Activated naive CD4-positive, alpha-beta T cell treated with anti-CD3 and anti-CD28 coated beads, Interleukin-2, amount 50 U/mL, for 72 hours (primary cell): ENCODE results near the gene DNAJB2. TPM values are rescaled to one million over a fixed set of nuclear protein-coding genes. Genes with fewer than 3 reads are reported as not detected.
"Not testable (repeated sequence)": the region's sequence is repeated elsewhere in the genome, so short reads cannot be mapped to it uniquely, and the experiment has no call there.

Source experiments
- ATAC-seq, 2 donors: fragments of 150-1000 bp; cut with Tn5 transposase; 2 replicates each; pipeline ENCODE4 v1.10.0; 2021; ENCODE audit warnings: mild to moderate bottlenecking in 2 of 2, moderate library complexity in 2 of 2
- DNase-seq, 2 donors: peaks; one replicate each; pipeline ENCODE4 v3.0.0; 2021 to 2022; ENCODE audit warnings: low spot score in 2 of 2
- H3K27ac Mint-ChIP-seq, 2 donors: one replicate each; pipeline ENCODE4 v1.8.0; 2022; ENCODE audit warnings: mild to moderate bottlenecking in 2 of 2, mixed read lengths in 2 of 2
- H3K36me3 Mint-ChIP-seq, 2 donors: one replicate each; pipeline ENCODE4 v1.8.0; 2022; ENCODE audit warnings: mixed read lengths in 2 of 2
- H3K9me3 Mint-ChIP-seq, 2 donors: one replicate each; pipeline ENCODE4 v1.8.0; 2022; ENCODE audit warnings: mixed read lengths in 2 of 2
- total RNA-seq, 2 donors: library from RNA; stranded (reverse); gene quantifications; one replicate each; pipeline ENCODE4 v1.2.3, GENCODE V29; 2022

The DNAJB2 gene
- total RNA-seq, 2 donors from 2014 or later, result 59.7 to 67.2 TPM

- Mint-ChIP-seq H3K9me3 (no peaks in the 10 kb centered on the region), H3K36me3 (peaks cover 39 to 43% of the 10 kb centered on the region in 2 donors), H3K27ac (peak overlapping the region; percentile 91 to 97)
- ATAC-seq, result peak in 1 of 2 donors; percentile 0
- DNase-seq, result no peak
Measured at GRCh38 chr2:219252570-219252899, 26.6 kb upstream of the DNAJB2 start.

- DNase-seq (peak; percentile 47 to 79), ATAC-seq (peak; percentile 30 to 40)
- Mint-ChIP-seq H3K9me3 (no peaks in the 10 kb centered on the region), H3K36me3 (peaks cover 39 to 43% of the 10 kb centered on the region in 2 donors), H3K27ac (peak within 1 kb of the TSS; percentile 91 to 97)
Measured at GRCh38 chr2:219252900-219253752, 26.0 kb upstream of the DNAJB2 start, which contains the start of gene TUBA4B. TUBA4B (plus strand) TSS chr2:219253243; CDS start chr2:219253408, 165 bp downstream.

- H3K27ac Mint-ChIP-seq, result peak within 1 kb of the TSS; percentile 91 to 97
- ATAC-seq (peak; percentile 69 to 78), DNase-seq (peak; percentile 89 to 92)
- H3K36me3 Mint-ChIP-seq, result peaks cover 39 to 43% of the 10 kb centered on the region in 2 donors
- no peaks in the 10 kb centered on the region for H3K9me3 Mint-ChIP-seq
Measured at GRCh38 chr2:219253753-219254589, 25.2 kb upstream of the DNAJB2 start, which contains the start of gene TUBA4A. TUBA4A (minus strand) TSS chr2:219253918; CDS start chr2:219253858, 60 bp downstream.

- DNase-seq (peak; percentile 31 to 69), ATAC-seq (peak; percentile 54 to 60)
- Mint-ChIP-seq H3K36me3 (peaks cover 39% of the 10 kb centered on the region in 2 donors), H3K9me3 (no peaks in the 10 kb centered on the region), H3K27ac (peak overlapping the region; percentile 87 to 91)
Measured at GRCh38 chr2:219254590-219255201, 24.5 kb upstream of the DNAJB2 start.

- ATAC-seq, DNase-seq, H3K9me3 Mint-ChIP-seq, H3K36me3 Mint-ChIP-seq, H3K27ac Mint-ChIP-seq: not testable (repeated sequence)
Measured at GRCh38 chr2:219258942-219259341, 20.2 kb upstream of the DNAJB2 start.

GRCh38 chr2:219261024-219261855 is 17.9 kb upstream of the DNAJB2 start:
- no peak for ATAC-seq
- Mint-ChIP-seq H3K27ac (no peak overlapping the region), H3K9me3 (no peaks in the 10 kb centered on the region), H3K36me3 (no peaks in the 10 kb centered on the region)
- DNase-seq, result no peak

GRCh38 chr2:219266232-219266631 is 12.9 kb upstream of the DNAJB2 start:
- no peaks in the 10 kb centered on the region for H3K36me3 Mint-ChIP-seq
- no peak for ATAC-seq
- no peak for DNase-seq
- H3K9me3 Mint-ChIP-seq, result no peaks in the 10 kb centered on the region
- no peak overlapping the region for H3K27ac Mint-ChIP-seq

- DNase-seq, result no peak
- H3K9me3 Mint-ChIP-seq, result no peaks in the 10 kb centered on the region
- H3K27ac Mint-ChIP-seq, result no peak overlapping the region
- ATAC-seq, result no peak
- no peaks in the 10 kb centered on the region for H3K36me3 Mint-ChIP-seq
Measured at GRCh38 chr2:219266886-219267285, 12.3 kb upstream of the DNAJB2 start.

GRCh38 chr2:219268294-219268693 is 10.9 kb upstream of the DNAJB2 start:
- no peaks in the 10 kb centered on the region for H3K36me3 Mint-ChIP-seq
- ATAC-seq, result no peak
- no peak for DNase-seq
- H3K27ac Mint-ChIP-seq, result no peak overlapping the region
- no peaks in the 10 kb centered on the region for H3K9me3 Mint-ChIP-seq

GRCh38 chr2:219269362-219270054 is 9.7 kb upstream of the DNAJB2 start:
- ATAC-seq (no peak), DNase-seq (no peak)
- Mint-ChIP-seq H3K27ac (no peak overlapping the region), H3K36me3 (no peaks in the 10 kb centered on the region), H3K9me3 (no peaks in the 10 kb centered on the region)

GRCh38 chr2:219270055-219270372 is 9.2 kb upstream of the DNAJB2 start:
- Mint-ChIP-seq H3K9me3 (no peaks in the 10 kb centered on the region), H3K27ac (no peak overlapping the region), H3K36me3 (no peaks in the 10 kb centered on the region)
- no peak for ATAC-seq
- DNase-seq, result no peak

GRCh38 chr2:219271021-219271420 is 8.1 kb upstream of the DNAJB2 start:
- Mint-ChIP-seq H3K27ac (no peak overlapping the region), H3K36me3 (no peaks in the 10 kb centered on the region), H3K9me3 (no peaks in the 10 kb centered on the region)
- ATAC-seq (no peak), DNase-seq (no peak)

- H3K27ac Mint-ChIP-seq, result no peak overlapping the region
- ATAC-seq, result no peak
- no peaks in the 10 kb centered on the region for H3K9me3 Mint-ChIP-seq
- DNase-seq, result no peak
- no peaks in the 10 kb centered on the region for H3K36me3 Mint-ChIP-seq
Measured at GRCh38 chr2:219272356-219272755, 6.8 kb upstream of the DNAJB2 start.

- H3K9me3 Mint-ChIP-seq, result no peaks in the 10 kb centered on the region
- DNase-seq, result no peak
- ATAC-seq, result peak in 1 of 2 donors; percentile 63
- H3K27ac Mint-ChIP-seq, result no peak overlapping the region
- H3K36me3 Mint-ChIP-seq, result no peaks in the 10 kb centered on the region
Measured at GRCh38 chr2:219272995-219273394, 6.2 kb upstream of the DNAJB2 start.

- ATAC-seq, result no peak
- Mint-ChIP-seq H3K27ac (no peak overlapping the region), H3K9me3 (no peaks in the 10 kb centered on the region), H3K36me3 (no peaks in the 10 kb centered on the region)
- no peak for DNase-seq
Measured at GRCh38 chr2:219273937-219274336, 5.2 kb upstream of the DNAJB2 start.
